ENCODE data around the gene ABCG2.
"Not testable (repeated sequence)": the region's sequence is repeated elsewhere in the genome, so short reads cannot be mapped to it uniquely, and the experiment has no call there.

ABCG2 gene

GRCh38 chr4:88130003-88130402 lies 28.4 kb downstream of the ABCG2 start:
- Histone ChIP-seq H3K4me3 (no peak overlapping the region), H3K27ac (no peak overlapping the region)

GRCh38 chr4:88122260-88122659 lies 36.2 kb downstream of the ABCG2 start:
- H3K4me3 ChIP-seq, H3K27ac ChIP-seq: not testable (repeated sequence)

GRCh38 chr4:88119943-88120342 lies 38.5 kb downstream of the ABCG2 start:
- no peak overlapping the region for H3K4me3 ChIP-seq
- H3K27ac ChIP-seq = no peak overlapping the region

GRCh38 chr4:88115587-88115986 lies 42.9 kb downstream of the ABCG2 start:
- Histone ChIP-seq H3K4me3 (no peak overlapping the region), H3K27ac (no peak overlapping the region)

- Histone ChIP-seq H3K4me3 (no peak overlapping the region), H3K27ac (no peak overlapping the region)
Measured at GRCh38 chr4:88112856-88113255, 45.6 kb downstream of the ABCG2 start.

GRCh38 chr4:88110826-88111225 lies 47.6 kb downstream of the ABCG2 start:
- H3K27ac ChIP-seq = no peak overlapping the region
- H3K4me3 ChIP-seq = no peak overlapping the region

GRCh38 chr4:88109123-88109881 lies 49.1 kb downstream of the ABCG2 start:
- H3K27ac ChIP-seq = no peak overlapping the region

GRCh38 chr4:88108747-88109122 lies 49.7 kb downstream of the ABCG2 start:
- H3K27ac ChIP-seq = no peak overlapping the region

More at GRCh38 chr4:88109123-88109881, 49.1 kb downstream of the ABCG2 start:
- H3K4me3 ChIP-seq = no peak overlapping the region

GRCh38 chr4:88108108-88108465 lies 50.4 kb downstream of the ABCG2 start:
- H3K27ac ChIP-seq = not testable (repeated sequence)

More at GRCh38 chr4:88108747-88109122, 49.7 kb downstream of the ABCG2 start:
- H3K4me3 ChIP-seq = no peak overlapping the region

GRCh38 chr4:88107406-88108107 lies 50.9 kb downstream of the ABCG2 start:
- no peak overlapping the region for H3K4me3 ChIP-seq

More at GRCh38 chr4:88108108-88108465, 50.4 kb downstream of the ABCG2 start:
- not testable (repeated sequence) for H3K4me3 ChIP-seq

GRCh38 chr4:88106205-88106604 lies 52.2 kb downstream of the ABCG2 start:
- H3K4me3 ChIP-seq = no peak overlapping the region

More at GRCh38 chr4:88107406-88108107, 50.9 kb downstream of the ABCG2 start:
- no peak overlapping the region for H3K27ac ChIP-seq

GRCh38 chr4:88104902-88105610 lies 53.4 kb downstream of the ABCG2 start:
- H3K27ac ChIP-seq = no peak overlapping the region
- no peak overlapping the region for H3K4me3 ChIP-seq

More at GRCh38 chr4:88106205-88106604, 52.2 kb downstream of the ABCG2 start:
- no peak overlapping the region for H3K27ac ChIP-seq

- Histone ChIP-seq H3K27ac (no peak overlapping the region), H3K4me3 (no peak overlapping the region)
Measured at GRCh38 chr4:88102026-88102425, 56.4 kb downstream of the ABCG2 start.

GRCh38 chr4:88101165-88101564 lies 57.3 kb downstream of the ABCG2 start:
- Histone ChIP-seq H3K4me3 (no peak overlapping the region), H3K27ac (no peak overlapping the region)

- no peak overlapping the region for H3K27ac ChIP-seq
- no peak overlapping the region for H3K4me3 ChIP-seq
Measured at GRCh38 chr4:88098993-88099752, 59.3 kb downstream of the ABCG2 start.

GRCh38 chr4:88097781-88098180 lies 60.7 kb downstream of the ABCG2 start:
- Histone ChIP-seq H3K27ac (no peak overlapping the region), H3K4me3 (no peak overlapping the region)

GRCh38 chr4:88097301-88097700 lies 61.1 kb downstream of the ABCG2 start:
- H3K27ac ChIP-seq = no peak overlapping the region

GRCh38 chr4:88093874-88094273 lies 64.6 kb downstream of the ABCG2 start:
- H3K27ac ChIP-seq = no peak overlapping the region
- no peak overlapping the region for H3K4me3 ChIP-seq

More at GRCh38 chr4:88097301-88097700, 61.1 kb downstream of the ABCG2 start:
- no peak overlapping the region for H3K4me3 ChIP-seq

- H3K27ac ChIP-seq = no peak overlapping the region
Measured at GRCh38 chr4:88091378-88091777, 67.1 kb downstream of the ABCG2 start.

GRCh38 chr4:88090898-88091297 lies 67.5 kb downstream of the ABCG2 start:
- H3K27ac ChIP-seq = no peak overlapping the region
- H3K4me3 ChIP-seq = no peak overlapping the region

More at GRCh38 chr4:88091378-88091777, 67.1 kb downstream of the ABCG2 start:
- no peak overlapping the region for H3K4me3 ChIP-seq

Measured in skin epidermis (tissue), 12 donors.